Activated naive CD4-positive, alpha-beta T cell treated with anti-CD3 and anti-CD28 coated beads, Interleukin-2, amount 50 U/mL, for 16 hours (primary cell): ENCODE measurements around the gene ST14.

Source experiments
- DNase-seq: peaks from one replicate; pipeline ENCODE4 v3.0.0-alpha.2; 2020

Gene ST14

DNA sequence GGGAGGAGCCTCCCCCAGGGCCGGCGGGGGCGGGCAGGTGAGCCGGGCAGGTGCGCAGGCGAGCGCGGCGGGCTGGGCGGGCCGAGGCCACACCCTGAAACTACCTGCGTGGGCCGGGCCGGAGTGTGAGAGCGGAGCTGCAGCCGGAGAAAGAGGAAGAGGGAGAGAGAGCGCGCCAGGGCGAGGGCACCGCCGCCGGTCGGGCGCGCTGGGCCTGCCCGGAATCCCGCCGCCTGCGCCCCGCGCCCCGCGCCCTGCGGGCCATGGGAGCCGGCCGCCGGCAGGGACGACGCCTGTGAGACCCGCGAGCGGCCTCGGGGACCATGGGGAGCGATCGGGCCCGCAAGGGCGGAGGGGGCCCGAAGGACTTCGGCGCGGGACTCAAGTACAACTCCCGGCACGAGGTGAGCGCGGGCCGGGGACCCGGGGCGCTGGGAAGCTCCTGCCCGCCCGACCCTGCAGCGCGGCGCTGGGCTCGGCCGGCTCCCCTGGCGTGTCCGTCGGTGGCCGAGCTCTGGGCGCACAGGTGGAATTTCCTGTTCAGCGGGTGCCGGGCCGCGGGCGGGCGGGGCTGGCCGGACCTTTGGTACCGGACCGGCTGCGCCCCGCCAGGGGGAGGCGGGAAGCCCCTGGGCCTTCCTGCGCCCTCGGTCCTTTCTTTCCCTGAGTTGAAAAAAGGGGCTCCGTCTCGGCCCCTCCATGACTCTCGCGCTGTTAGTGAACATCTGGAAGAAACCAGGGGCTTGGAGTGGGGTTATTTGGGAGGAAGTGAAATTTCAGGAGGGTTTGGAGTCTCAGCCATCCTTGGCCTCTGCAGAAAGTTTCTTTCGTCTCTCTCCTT is at the start of gene ST14:
TSS of gene ST14 (plus strand) at position 126 of the 841 bp plus-strand sequence. CDS start at position 324, 198 bp downstream.
- DNase-seq: no peak

- no peak for DNase-seq
Observed at GRCh38 chr11:130110339-130111108, 49.1 kb upstream of the ST14 start.

- no peak for DNase-seq
Observed at GRCh38 chr11:130112071-130112830, 47.3 kb upstream of the ST14 start.

DNA sequence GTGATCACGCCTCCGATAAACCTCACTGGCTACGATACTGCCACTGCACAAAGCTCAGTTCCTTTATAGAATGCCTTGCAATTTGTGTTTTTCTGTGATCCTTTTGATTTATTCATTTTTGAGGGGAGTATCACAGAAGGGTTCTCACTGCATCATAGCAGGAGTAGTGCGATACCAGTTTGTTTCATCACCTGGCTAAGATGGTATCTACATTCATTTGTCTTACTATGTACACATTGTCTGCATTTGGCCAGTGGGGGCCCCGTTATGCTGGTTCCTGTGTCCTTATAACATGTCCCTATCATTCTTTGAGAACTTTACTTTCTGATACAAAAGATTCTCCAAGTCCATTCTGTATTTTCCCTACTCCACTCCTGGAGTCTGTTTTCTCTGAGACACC is 45.3 kb upstream of the ST14 start:
- DNase-seq: no peak

DNA sequence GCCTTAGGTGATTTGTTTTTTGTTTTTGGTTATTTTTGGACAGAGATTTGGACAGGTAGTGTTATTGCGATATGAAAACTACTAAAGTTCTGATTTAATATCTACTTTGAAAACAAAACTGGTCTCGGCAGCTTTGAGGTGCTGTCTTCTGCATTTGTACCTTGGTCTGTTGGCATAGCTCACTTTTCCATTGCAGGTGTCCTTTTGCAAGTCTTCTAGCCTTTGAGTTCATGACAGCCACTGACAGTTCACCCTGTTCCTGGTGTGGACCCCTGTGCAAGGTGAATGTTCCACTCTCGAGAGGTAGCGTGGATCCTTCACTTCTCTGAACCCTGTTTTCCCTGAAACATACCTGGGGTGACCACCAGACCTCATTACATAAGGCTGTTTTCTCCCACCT is 44.9 kb upstream of the ST14 start:
- no peak for DNase-seq

GRCh38 chr11:130115218-130115617 is 44.4 kb upstream of the ST14 start:
- no peak for DNase-seq

DNA sequence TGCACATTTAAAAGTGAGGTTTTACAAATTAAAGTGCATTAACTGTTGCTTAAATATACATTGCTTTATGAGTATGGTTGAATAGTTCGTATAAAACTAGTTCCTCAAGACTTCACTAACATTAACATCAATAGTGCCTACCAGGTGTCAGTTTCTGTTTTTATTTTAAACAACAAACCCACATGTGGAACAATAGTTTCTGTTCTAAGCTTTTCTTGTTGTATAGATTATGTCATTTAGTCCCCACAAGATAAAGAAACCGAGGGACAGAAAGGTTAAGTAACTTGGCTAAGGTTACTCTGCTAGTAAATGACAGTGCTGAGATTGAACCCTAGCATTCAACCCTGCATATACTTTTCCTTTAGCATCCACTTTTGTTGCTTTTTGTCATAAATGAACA is 41.4 kb upstream of the ST14 start:
- DNase-seq: no peak

GRCh38 chr11:130118636-130119387 is 40.8 kb upstream of the ST14 start:
- DNase-seq: no peak

- DNase-seq: no peak
Observed at GRCh38 chr11:130120045-130120444, 39.5 kb upstream of the ST14 start.

DNA sequence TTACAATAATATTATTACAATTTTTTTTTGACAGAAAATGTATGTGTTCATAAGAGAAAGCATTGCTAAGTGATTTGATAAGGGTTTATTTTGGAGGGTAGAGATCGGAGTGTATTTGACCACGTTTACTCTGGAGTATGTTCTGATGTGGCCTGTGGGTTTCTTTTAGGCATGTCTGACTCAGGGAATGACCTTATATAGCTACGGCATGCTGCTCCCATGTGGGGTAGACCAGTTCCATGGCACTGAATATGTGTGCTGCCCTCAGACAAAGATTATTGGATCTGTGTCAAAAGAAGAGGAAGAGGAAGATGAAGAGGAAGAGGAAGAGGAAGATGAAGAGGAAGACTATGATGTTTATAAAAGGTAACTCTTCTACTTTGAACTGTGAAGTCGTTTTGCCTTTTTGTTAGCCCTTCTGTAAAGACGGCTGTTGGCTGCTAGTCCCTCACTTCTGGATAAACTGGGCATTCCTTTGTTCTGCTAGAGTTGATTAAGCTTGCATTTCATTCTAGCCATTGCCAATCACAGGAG is 38.1 kb upstream of the ST14 start:
- DNase-seq: no peak

DNA sequence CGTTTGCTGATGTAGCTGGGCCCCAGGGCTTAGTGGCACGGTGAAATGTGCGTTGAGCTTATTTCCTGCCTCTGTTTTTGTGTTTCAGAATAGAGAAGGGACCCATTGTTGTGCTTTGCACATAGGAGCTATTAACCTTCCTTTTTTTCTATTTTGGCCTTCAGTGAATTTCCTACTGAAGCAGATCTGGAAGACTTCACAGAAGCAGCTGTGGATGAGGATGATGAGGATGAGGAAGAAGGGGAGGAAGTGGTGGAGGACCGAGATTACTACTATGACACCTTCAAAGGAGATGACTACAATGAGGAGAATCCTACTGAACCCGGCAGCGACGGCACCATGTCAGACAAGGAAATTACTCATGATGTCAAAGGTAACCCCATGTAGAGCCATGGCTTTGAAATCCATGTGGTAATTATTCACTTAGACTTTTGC is 37.4 kb upstream of the ST14 start:
- DNase-seq: peak; percentile 43

DNA sequence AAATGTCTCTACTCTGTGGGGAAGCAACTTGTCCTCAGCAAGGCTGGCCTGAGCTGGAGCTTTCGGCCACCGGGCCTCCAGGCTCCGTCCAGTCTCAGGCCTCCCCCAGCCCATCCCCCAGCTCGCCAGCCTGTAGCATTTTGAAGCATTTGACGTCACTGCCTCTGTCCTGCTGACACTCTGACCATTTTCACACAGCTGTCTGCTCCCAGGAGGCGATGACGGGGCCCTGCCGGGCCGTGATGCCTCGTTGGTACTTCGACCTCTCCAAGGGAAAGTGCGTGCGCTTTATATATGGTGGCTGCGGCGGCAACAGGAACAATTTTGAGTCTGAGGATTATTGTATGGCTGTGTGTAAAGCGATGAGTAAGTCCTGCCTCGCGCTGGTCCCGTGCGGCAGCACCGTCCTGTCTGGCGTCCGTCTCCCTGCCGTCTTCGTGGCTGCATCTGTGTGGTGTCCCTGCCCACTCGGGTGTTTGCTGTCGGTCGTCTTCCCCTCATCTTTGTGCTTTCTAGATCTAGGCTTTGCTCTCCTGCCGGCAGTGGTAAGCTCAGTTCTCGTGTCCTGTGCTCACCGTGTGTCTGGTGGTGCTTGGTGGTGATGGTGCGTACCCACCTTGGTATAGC is 36.1 kb upstream of the ST14 start:
- DNase-seq: no peak

DNA sequence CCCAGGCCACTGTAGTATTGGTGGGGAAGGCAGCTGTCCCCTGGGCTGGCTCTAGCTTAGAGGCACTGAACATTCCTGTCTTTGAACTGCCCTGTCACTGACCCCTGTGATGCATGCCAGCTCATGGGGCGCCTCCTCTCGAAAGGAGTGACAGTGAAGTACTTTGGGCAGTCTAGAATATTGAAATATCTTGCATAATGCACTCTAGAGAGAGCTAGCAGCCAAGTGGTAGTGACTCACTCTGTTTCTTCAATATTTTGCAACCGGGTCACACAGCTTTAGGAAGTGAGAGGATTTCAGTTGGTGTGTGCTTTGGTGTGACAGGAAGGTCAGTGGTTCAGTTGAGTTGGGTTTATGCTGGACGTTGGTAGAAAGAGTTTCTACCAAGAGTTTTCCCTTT is 35.5 kb upstream of the ST14 start:
- DNase-seq: no peak

GRCh38 chr11:130125638-130126037 is 33.9 kb upstream of the ST14 start:
- no peak for DNase-seq

- DNase-seq: no peak
Observed at GRCh38 chr11:130126516-130126915, 33.1 kb upstream of the ST14 start.

DNA sequence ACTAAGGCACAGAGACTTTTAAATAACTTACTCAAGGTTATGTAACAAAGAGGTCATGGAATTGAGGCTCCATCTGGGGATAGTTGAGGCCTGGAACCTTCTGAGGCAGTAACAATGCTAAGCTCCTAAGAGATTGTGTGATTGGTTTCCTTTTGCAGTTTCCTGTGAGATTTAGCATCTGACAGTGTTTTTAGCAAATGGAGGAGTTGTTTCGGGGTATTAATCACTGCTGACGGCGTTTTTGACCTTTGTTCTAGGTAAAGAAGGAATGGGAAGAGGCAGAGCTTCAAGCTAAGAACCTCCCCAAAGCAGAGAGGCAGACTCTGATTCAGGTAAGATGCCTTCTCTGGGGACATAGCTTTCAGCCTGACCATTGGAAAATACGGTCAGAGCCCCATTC is 32.1 kb upstream of the ST14 start:
- no peak for DNase-seq

DNA sequence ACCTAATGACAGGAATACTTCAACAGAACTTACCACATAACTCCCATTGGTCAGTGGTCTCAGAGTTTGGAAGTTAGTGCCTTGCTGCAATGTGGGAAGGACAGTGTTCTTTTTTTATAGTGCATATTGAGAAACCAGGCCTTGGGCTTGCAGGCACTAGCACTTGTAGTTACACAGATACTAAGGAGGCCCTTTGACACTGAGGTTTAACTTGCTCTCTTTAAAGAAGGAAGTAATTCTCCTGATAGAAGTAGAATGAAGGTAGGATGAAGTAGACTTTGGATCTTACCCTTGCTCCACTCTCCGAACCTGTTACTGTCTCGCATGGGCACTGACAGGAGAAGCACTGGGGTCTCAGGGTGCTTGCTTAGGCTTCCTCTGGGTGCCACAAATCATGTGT is 31.0 kb upstream of the ST14 start:
- DNase-seq: no peak

- no peak for DNase-seq
Observed at GRCh38 chr11:130129922-130130321, 29.7 kb upstream of the ST14 start.

DNA sequence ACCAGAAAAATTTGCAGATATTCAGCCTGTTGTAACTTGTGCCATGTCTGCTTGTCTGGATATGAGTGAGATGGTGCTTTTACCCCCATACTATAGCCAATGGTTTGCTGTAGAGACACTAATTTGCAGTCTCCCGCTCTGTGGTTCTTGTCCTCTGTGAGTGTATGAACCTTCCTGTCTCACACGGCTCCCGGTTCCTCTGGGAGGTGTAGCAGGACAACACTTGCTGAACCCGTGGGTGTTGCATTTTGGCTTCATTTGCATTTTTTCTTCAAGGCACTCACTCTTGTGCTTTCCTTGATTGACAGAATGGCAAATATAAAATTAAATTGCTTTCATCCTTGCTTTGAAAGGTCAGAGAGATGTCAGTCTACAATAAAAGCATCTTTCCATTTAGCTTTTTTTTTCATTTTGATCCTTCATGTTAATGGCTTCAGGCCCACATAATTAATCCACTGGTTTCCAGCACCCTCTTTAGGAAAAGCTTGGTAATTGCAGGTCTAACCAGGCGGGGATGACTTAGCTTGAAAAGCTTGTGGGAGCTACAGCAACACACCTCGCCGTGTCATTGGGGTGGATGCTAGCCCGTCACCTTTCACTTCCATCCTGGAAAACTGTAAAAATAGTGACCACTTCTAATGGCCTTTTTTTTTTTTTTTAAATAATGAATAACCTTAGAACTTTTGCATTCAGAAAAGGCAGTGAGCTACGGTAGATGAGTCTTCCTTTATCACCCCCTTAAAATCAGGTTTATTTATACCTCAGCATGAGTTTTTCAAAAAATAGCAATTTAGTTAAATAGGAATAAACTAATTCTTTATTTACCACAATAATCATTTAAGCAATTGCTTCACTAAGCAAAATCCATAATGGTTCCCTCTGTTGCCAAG is 27.4 kb upstream of the ST14 start:
- DNase-seq: peak; percentile 33

DNA sequence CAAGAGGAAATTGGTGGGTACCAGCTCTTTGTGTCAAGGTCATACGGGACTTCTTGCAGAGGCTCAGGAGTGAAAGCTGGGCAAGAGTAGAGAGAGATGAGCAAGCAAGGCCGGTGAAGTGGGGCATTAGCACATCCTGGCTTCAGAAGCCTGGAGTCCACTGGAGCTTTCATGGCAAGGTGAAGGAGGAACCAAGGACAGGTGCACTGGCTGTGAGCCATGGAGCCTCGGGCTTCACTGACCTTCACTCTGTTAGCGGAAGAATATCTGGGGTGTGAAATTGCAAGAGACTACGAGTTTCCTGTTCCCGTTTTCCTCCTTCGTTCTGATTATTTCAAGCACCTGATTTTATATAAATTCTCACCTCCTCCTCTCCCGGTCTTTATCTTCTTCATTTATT is 25.9 kb upstream of the ST14 start:
- DNase-seq: no peak

DNA sequence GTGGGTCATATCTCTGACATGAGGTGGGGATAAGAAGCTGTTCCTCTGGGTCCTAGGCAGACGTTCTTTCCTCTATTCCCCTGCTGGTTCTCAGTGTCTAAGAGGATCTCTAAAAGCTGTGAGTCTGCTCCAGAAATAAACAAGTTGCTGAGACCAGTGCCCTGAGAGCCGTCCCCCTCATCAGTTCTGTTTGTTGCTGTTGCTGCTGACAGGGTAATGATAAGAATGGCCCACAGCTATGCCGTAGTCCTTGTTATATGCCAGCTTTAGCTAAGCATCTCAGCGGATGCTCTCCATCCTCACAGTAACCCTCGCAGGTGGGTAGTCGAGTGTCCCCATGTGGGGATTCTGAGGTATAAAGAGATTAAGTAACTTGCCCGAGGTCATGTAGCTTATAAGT is 23.5 kb upstream of the ST14 start:
- DNase-seq: no peak
